ENCODE data around the gene BCL7C. TPM values are rescaled to one million over a fixed set of nuclear protein-coding genes. Genes with fewer than 3 reads are reported as not detected.

BCL7C gene
- total and polyA plus RNA-seq, 2 of the 13 experiments (the other 11 are each of a cell fraction or from before 2014, with no cell fraction given), result 17.7 to 33.8 TPM

- 0 out of 2 replicates have a peak, but pooled peaks have one; percentile 18 for TF ChIP-seq MIER3 (CRISPR knock-in tag; IDR thresholded peaks at IDR 0.05; ENCODE audit: borderline replicate concordance)
- peak; percentile 12; the same call in 1 of the 2 replicates for TF ChIP-seq CHCHD3 (CRISPR knock-in tag; IDR thresholded peaks at IDR 0.05)
- TF ChIP-seq ZNF484 (CRISPR knock-in tag; IDR thresholded peaks at IDR 0.05; ENCODE audit: borderline replicate concordance, low read depth), result no peak
These were observed 17.7 kb downstream of the BCL7C start (continued) for GRCh38 chr16:30875871-30876801.

DNA sequence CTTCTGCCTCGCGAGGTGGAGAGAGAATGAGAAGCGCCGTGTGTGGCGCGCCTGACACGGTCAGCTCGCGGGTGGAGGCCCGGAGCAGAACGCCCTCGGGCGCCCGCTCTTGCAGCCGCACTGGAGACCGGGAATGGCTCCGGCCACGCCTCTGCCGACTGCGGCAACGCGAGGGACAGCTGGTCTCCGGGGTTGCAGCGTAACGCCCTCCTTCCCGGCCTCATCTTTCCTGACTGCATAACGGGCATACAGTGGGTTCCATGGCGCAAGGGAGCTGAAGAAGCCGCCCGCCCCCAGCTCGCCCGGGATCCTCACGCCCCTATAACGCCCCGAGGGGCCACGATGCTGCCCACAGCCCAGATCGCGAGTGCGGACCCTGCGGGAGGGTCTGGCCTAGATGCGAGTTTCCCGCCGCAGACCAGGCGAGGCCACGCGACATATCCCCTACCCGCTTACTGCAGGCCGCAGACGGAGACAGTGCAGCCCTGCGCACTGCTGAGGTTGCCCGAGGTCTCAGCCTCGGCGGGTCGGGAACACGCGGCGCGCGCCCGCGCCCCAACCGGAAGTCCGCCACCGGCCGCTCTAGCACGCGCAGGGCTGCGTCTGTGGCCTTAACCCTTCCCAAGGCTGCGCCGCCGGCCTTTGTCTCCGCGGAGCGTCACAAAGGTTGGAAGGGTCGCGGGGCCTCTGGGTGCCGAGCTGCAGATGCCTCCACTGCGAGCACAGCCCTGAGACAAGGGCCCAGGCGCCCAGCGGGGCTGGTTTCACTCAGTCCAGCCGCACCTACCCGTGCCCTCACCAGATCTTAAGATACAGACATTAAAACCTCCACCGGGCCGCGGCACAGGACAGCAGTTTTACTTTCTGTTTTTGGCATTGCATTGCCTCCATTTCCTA lies 18.8 kb downstream of the BCL7C start:
- Histone ChIP-seq H3K36me3 (replicated peaks in 1 of 2; ENCODE audit: control insufficient read depth in 1 of 2, insufficient read depth in 2 of 2, low read length in 2 of 2) (peaks cover 0 to 2% of the 10 kb centered on the region in 2 experiments; a peak in 2 of 5 replicates), H3K9ac (ENCODE audit: insufficient read depth, low read depth, low read length) (peak overlapping the region; percentile 91), H3K4me3 (replicated peaks in 1 of 3; ENCODE audit: insufficient read depth in 1 of 3, low read depth in 2 of 3, low read length in 3 of 3) (peak overlapping the region; percentile 84 to 97 (median 86)), H3K27me3 (ENCODE audit: control insufficient read depth in 1 of 2, insufficient read depth in 2 of 2, low read length in 2 of 2) (no peaks in the 10 kb centered on the region; a peak in 1 of 5 replicates), H3K9me3 (ENCODE audit: low read length) (no peaks in the 10 kb centered on the region), H3K4me1 (ENCODE audit: insufficient read depth, low read length) (peaks cover 35% of the 10 kb centered on the region), H3K27ac (ENCODE audit: extremely low read length, insufficient read depth, low read length) (peak overlapping the region; percentile 86), H3K4me2 (ENCODE audit: low read depth, low read length) (peak overlapping the region; percentile 92), H4K20me1 (ENCODE audit: insufficient read depth, low read length) (no peaks in the 10 kb centered on the region), H2AFZ (ENCODE audit: low read length) (no peak overlapping the region), H3K79me2 (ENCODE audit: insufficient read depth, low read length) (peaks cover 20% of the 10 kb centered on the region)
- ATAC-seq, result peak; percentile 93
- BruUV-seq (replicated peaks), result TSS peak; percentile 85
- ChIA-PET CTCF (ENCODE audit: low intra/inter-chr PET ratio, low total read pairs) (interaction anchor here (1.0 kb wide), 1 partner anchor 31 kb away, joined by 3 read pairs; no protein-coding TSS in a partner anchor), POLR2A (interaction anchor here (0.5 to 4.8 kb wide), 32 partner anchors 8 to 809 kb away, joined by 3 to 69 read pairs (median 4); partner anchors contain the start of genes ALDOA, BCL7C, CTF1 and PHKG2)
- FAIRE-seq, result peak; percentile 47
- in situ Hi-C loops (cut with HindIII; ENCODE audit: extremely low pct_ligation_motif_present, low pct_unique_long_range_greater_than_20kb) (no loop called here), intact Hi-C loops (cut with micrococcal nuclease; ENCODE audit: unreplicated experiment) (loop anchor here (1.0 to 2.0 kb wide), 3 partner anchors 22 to 88 kb away; partner anchors contain the start of genes CTF1 and ZNF629)
- peak; percentile 91 for DNase-seq (ENCODE audit: low spot score)
- WGBS (ENCODE audit: low lambda C conversion rate), result 0% methylated on average over 14 of the region's 85 CpGs
- TF ChIP-seq SATB2 (CRISPR knock-in tag; IDR thresholded peaks at IDR 0.05) (peak; percentile 89), TBX2 (CRISPR knock-in tag; IDR thresholded peaks at IDR 0.05; ENCODE audit: borderline replicate concordance) (peak; percentile 98), PCBP2 (optimal IDR thresholded peaks at IDR 0.05; ENCODE audit: low read depth, low read length, poor library complexity, severe bottlenecking) (no peak), ZBTB38 (CRISPR knock-in tag; IDR thresholded peaks at IDR 0.05) (peak; percentile 95), FOSL2 (CRISPR knock-in tag; IDR thresholded peaks at IDR 0.05) (peak; percentile 79), HMG20B (CRISPR knock-in tag; conservative IDR thresholded peaks at IDR 0.05) (peak; percentile 19; the same call in 1 of the 2 replicates), ZNF318 (CRISPR knock-in tag; IDR thresholded peaks at IDR 0.05) (peak; percentile 81; the same call in 1 of the 2 replicates)

All from HepG2 (cell line).